ENCODE measurements around the gene ABHD17A.
"Not testable (repeated sequence)": the region's sequence is repeated elsewhere in the genome, so short reads cannot be mapped to it uniquely, and the experiment has no call there.

ABHD17A gene

GRCh38 chr19:1882089-1882785, 3.1 kb downstream of the ABHD17A start:
- Histone ChIP-seq H3K27ac (ENCODE audit: low read depth, low read length) (no peak overlapping the region), H3K4me3 (ENCODE audit: low read depth in 1 of 2, low read length in 2 of 2) (peak overlapping the region in 1 of 2 donors; percentile 48), H3K9me3 (ENCODE audit: control insufficient read depth in 1 of 2, low read length in 2 of 2) (no peaks in the 10 kb centered on the region), H3K9ac (ENCODE audit: low read depth in 1 of 2, low read length in 2 of 2) (peak overlapping the region; percentile 54 to 57), H3K4me1 (ENCODE audit: control insufficient read depth in 1 of 2, insufficient read depth in 2 of 2, low read length in 2 of 2) (peaks cover 19 to 27% of the 10 kb centered on the region in 2 donors), H3K36me3 (ENCODE audit: control insufficient read depth in 1 of 2, insufficient read depth in 2 of 2, low read length in 2 of 2) (peaks cover 0 to 13% of the 10 kb centered on the region in 2 donors), H3K27me3 (ENCODE audit: control insufficient read depth in 1 of 2, insufficient read depth in 2 of 2, low read length in 2 of 2) (no peaks in the 10 kb centered on the region)

DNA sequence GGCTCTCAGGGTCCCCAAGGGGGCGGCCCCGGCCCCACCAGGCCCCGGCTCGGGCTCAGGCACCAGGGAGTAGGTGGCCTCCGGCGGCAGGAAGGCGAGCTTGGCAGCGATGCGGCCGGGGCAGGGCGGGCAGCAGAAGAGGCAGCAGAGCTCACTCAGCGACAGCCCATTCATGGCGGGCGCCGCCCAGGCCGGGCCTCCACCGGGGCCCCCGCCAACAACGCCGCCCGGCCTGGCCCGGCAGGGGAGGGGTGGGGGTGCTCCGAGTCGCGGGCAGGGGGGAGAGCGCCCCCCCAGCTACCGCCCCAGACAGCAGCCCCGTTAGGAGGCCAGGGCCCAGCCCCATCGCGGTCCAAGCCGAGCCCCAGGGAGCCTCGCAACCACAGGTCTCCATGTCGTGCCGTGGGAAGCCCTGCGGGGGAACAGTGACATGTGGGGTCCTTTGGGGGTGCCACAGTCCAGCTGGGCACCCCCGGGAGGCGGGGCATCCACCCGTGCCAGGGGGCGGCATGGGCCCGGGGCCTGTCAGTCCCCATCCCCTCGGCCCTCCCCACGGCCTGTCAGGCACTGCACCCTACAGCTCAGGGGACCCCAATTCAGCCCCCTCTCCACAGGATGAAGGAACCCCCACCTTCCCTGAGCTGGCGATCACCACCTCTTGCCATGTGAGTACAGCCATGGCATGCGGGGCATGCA, 3.8 kb downstream of the ABHD17A start:
- not testable (repeated sequence) for H3K9me3 ChIP-seq (ENCODE audit: control insufficient read depth in 1 of 2, low read length in 2 of 2); H3K27me3 ChIP-seq (ENCODE audit: control insufficient read depth in 1 of 2, insufficient read depth in 2 of 2, low read length in 2 of 2); H3K4me3 ChIP-seq (ENCODE audit: low read depth in 1 of 2, low read length in 2 of 2); H3K27ac ChIP-seq (ENCODE audit: low read depth, low read length)
- H3K9ac ChIP-seq (ENCODE audit: low read depth in 1 of 2, low read length in 2 of 2): peak overlapping the region in 1 of 2 donors; percentile 13
- peaks cover 0 to 13% of the 10 kb centered on the region in 2 donors for H3K36me3 ChIP-seq (ENCODE audit: control insufficient read depth in 1 of 2, insufficient read depth in 2 of 2, low read length in 2 of 2)
- H3K4me1 ChIP-seq (ENCODE audit: control insufficient read depth in 1 of 2, insufficient read depth in 2 of 2, low read length in 2 of 2): peaks cover 20 to 29% of the 10 kb centered on the region in 2 donors

- no peak overlapping the region for H3K4me3 ChIP-seq (ENCODE audit: low read depth in 1 of 2, low read length in 2 of 2)
- H3K27ac ChIP-seq (ENCODE audit: low read depth, low read length): no peak overlapping the region
These were observed 4.5 kb downstream of the ABHD17A start for GRCh38 chr19:1880611-1881392.

GRCh38 chr19:1879982-1880381, 5.3 kb downstream of the ABHD17A start:
- not testable (repeated sequence) for H3K9ac ChIP-seq (ENCODE audit: low read depth in 1 of 2, low read length in 2 of 2); H3K27ac ChIP-seq (ENCODE audit: low read depth, low read length)
- peaks cover 25 to 34% of the 10 kb centered on the region in 2 donors for H3K4me1 ChIP-seq (ENCODE audit: control insufficient read depth in 1 of 2, insufficient read depth in 2 of 2, low read length in 2 of 2)

More at GRCh38 chr19:1880611-1881392, 4.5 kb downstream of the ABHD17A start:
- peaks cover 25 to 34% of the 10 kb centered on the region in 2 donors for H3K4me1 ChIP-seq (ENCODE audit: control insufficient read depth in 1 of 2, insufficient read depth in 2 of 2, low read length in 2 of 2)
- H3K27me3 ChIP-seq (ENCODE audit: control insufficient read depth in 1 of 2, insufficient read depth in 2 of 2, low read length in 2 of 2): no peaks in the 10 kb centered on the region
- H3K9me3 ChIP-seq (ENCODE audit: control insufficient read depth in 1 of 2, low read length in 2 of 2): no peaks in the 10 kb centered on the region
- H3K36me3 ChIP-seq (ENCODE audit: control insufficient read depth in 1 of 2, insufficient read depth in 2 of 2, low read length in 2 of 2): peaks cover 0 to 13% of the 10 kb centered on the region in 2 donors
- H3K9ac ChIP-seq (ENCODE audit: low read depth in 1 of 2, low read length in 2 of 2): no peak overlapping the region

GRCh38 chr19:1878583-1878982, 6.7 kb downstream of the ABHD17A start:
- not testable (repeated sequence) for H3K9ac ChIP-seq (ENCODE audit: low read depth in 1 of 2, low read length in 2 of 2); H3K4me3 ChIP-seq (ENCODE audit: low read depth in 1 of 2, low read length in 2 of 2); H3K27ac ChIP-seq (ENCODE audit: low read depth, low read length); H3K9me3 ChIP-seq (ENCODE audit: control insufficient read depth in 1 of 2, low read length in 2 of 2); H3K27me3 ChIP-seq (ENCODE audit: control insufficient read depth in 1 of 2, insufficient read depth in 2 of 2, low read length in 2 of 2)
- Histone ChIP-seq H3K4me1 (ENCODE audit: control insufficient read depth in 1 of 2, insufficient read depth in 2 of 2, low read length in 2 of 2) (peaks cover 23 to 30% of the 10 kb centered on the region in 2 donors), H3K36me3 (ENCODE audit: control insufficient read depth in 1 of 2, insufficient read depth in 2 of 2, low read length in 2 of 2) (peaks cover 0 to 13% of the 10 kb centered on the region in 2 donors)

More at GRCh38 chr19:1879982-1880381, 5.3 kb downstream of the ABHD17A start:
- not testable (repeated sequence) for H3K27me3 ChIP-seq (ENCODE audit: control insufficient read depth in 1 of 2, insufficient read depth in 2 of 2, low read length in 2 of 2); H3K9me3 ChIP-seq (ENCODE audit: control insufficient read depth in 1 of 2, low read length in 2 of 2); H3K4me3 ChIP-seq (ENCODE audit: low read depth in 1 of 2, low read length in 2 of 2)
- H3K36me3 ChIP-seq (ENCODE audit: control insufficient read depth in 1 of 2, insufficient read depth in 2 of 2, low read length in 2 of 2): peaks cover 0 to 13% of the 10 kb centered on the region in 2 donors

DNA sequence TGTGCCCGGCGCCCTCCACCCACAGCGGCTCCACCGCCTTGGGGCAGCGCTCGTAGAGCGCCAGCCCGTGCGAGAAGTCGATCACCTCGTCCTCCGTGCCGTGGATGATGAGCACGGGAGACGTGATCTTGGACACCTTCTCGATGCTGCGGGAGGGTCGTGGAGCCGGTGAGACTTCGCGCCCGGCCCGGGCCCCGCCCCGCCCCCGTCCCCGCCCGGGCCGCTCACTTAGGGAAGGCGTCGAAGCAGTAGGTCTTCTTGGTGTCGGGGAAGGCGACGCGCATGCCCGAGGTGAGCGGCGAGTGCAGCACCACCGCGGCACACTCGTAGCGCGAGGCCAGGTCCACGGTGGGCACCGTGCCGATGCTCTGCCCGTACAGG, 8.0 kb downstream of the ABHD17A start:
- not testable (repeated sequence) for H3K9ac ChIP-seq (ENCODE audit: low read depth in 1 of 2, low read length in 2 of 2); H3K27ac ChIP-seq (ENCODE audit: low read depth, low read length); H3K36me3 ChIP-seq (ENCODE audit: control insufficient read depth in 1 of 2, insufficient read depth in 2 of 2, low read length in 2 of 2); H3K27me3 ChIP-seq (ENCODE audit: control insufficient read depth in 1 of 2, insufficient read depth in 2 of 2, low read length in 2 of 2); H3K9me3 ChIP-seq (ENCODE audit: control insufficient read depth in 1 of 2, low read length in 2 of 2); H3K4me3 ChIP-seq (ENCODE audit: low read depth in 1 of 2, low read length in 2 of 2)
- peaks cover 19 to 27% of the 10 kb centered on the region in 2 donors for H3K4me1 ChIP-seq (ENCODE audit: control insufficient read depth in 1 of 2, insufficient read depth in 2 of 2, low read length in 2 of 2)

- H3K36me3 ChIP-seq (ENCODE audit: control insufficient read depth in 1 of 2, insufficient read depth in 2 of 2, low read length in 2 of 2); H3K9me3 ChIP-seq (ENCODE audit: control insufficient read depth in 1 of 2, low read length in 2 of 2); H3K27me3 ChIP-seq (ENCODE audit: control insufficient read depth in 1 of 2, insufficient read depth in 2 of 2, low read length in 2 of 2): not testable (repeated sequence)
- Histone ChIP-seq H3K4me1 (ENCODE audit: control insufficient read depth in 1 of 2, insufficient read depth in 2 of 2, low read length in 2 of 2) (peaks cover 19 to 23% of the 10 kb centered on the region in 2 donors), H3K4me3 (ENCODE audit: low read depth in 1 of 2, low read length in 2 of 2) (peak overlapping the region; percentile 86 to 97), H3K9ac (ENCODE audit: low read depth in 1 of 2, low read length in 2 of 2) (peak overlapping the region; percentile 78 to 89), H3K27ac (ENCODE audit: low read depth, low read length) (peak overlapping the region; percentile 80)
These were observed 8.6 kb downstream of the ABHD17A start for GRCh38 chr19:1876496-1877279.

- peak overlapping the region; percentile 86 to 97 for H3K4me3 ChIP-seq (ENCODE audit: low read depth in 1 of 2, low read length in 2 of 2)
- H3K4me1 ChIP-seq (ENCODE audit: control insufficient read depth in 1 of 2, insufficient read depth in 2 of 2, low read length in 2 of 2): peaks cover 19 to 23% of the 10 kb centered on the region in 2 donors
- peaks cover 0 to 6% of the 10 kb centered on the region in 2 donors for H3K36me3 ChIP-seq (ENCODE audit: control insufficient read depth in 1 of 2, insufficient read depth in 2 of 2, low read length in 2 of 2)
- peak overlapping the region; percentile 78 to 89 for H3K9ac ChIP-seq (ENCODE audit: low read depth in 1 of 2, low read length in 2 of 2)
- H3K9me3 ChIP-seq (ENCODE audit: control insufficient read depth in 1 of 2, low read length in 2 of 2): no peaks in the 10 kb centered on the region
- H3K27ac ChIP-seq (ENCODE audit: low read depth, low read length): peak overlapping the region; percentile 80
- H3K27me3 ChIP-seq (ENCODE audit: control insufficient read depth in 1 of 2, insufficient read depth in 2 of 2, low read length in 2 of 2): no peaks in the 10 kb centered on the region
These were observed 9.4 kb downstream of the ABHD17A start for GRCh38 chr19:1875646-1876495.

GRCh38 chr19:1875265-1875645, 10.0 kb downstream of the ABHD17A start:
- not testable (repeated sequence) for H3K36me3 ChIP-seq (ENCODE audit: control insufficient read depth in 1 of 2, insufficient read depth in 2 of 2, low read length in 2 of 2); H3K9me3 ChIP-seq (ENCODE audit: control insufficient read depth in 1 of 2, low read length in 2 of 2); H3K27me3 ChIP-seq (ENCODE audit: control insufficient read depth in 1 of 2, insufficient read depth in 2 of 2, low read length in 2 of 2)
- Histone ChIP-seq H3K27ac (ENCODE audit: low read depth, low read length) (peak overlapping the region; percentile 80), H3K4me3 (ENCODE audit: low read depth in 1 of 2, low read length in 2 of 2) (peak overlapping the region; percentile 86 to 97), H3K9ac (ENCODE audit: low read depth in 1 of 2, low read length in 2 of 2) (peak overlapping the region; percentile 71 to 78), H3K4me1 (ENCODE audit: control insufficient read depth in 1 of 2, insufficient read depth in 2 of 2, low read length in 2 of 2) (peaks cover 19 to 23% of the 10 kb centered on the region in 2 donors)
